CD4-positive, alpha-beta T cell treated with Interleukin-2 at 100 ng/mL for 4 hours (primary cell): ENCODE data around the gene ZNF653.
"Not testable (repeated sequence)": the region's sequence is repeated elsewhere in the genome, so short reads cannot be mapped to it uniquely, and the experiment has no call there.

ENCODE experiments used
- DNase-seq: peaks from one replicate; pipeline ENCODE4 v3.0.0-alpha.2; 2020; ENCODE audit warnings: low spot score

Gene ZNF653

GRCh38 chr19:11456659-11457058, 49.0 kb downstream of the ZNF653 start:
- DNase-seq, result no peak

- DNase-seq, result not testable (repeated sequence)
Observed at GRCh38 chr19:11455233-11455554, 50.4 kb downstream of the ZNF653 start.

- no peak for DNase-seq
Observed at GRCh38 chr19:11453468-11454341, 51.9 kb downstream of the ZNF653 start.

GRCh38 chr19:11452620-11453310, 52.9 kb downstream of the ZNF653 start:
- no peak for DNase-seq

GRCh38 chr19:11451871-11452619, 53.6 kb downstream of the ZNF653 start:
- no peak for DNase-seq

- no peak for DNase-seq
Observed at GRCh38 chr19:11451327-11451870, 54.2 kb downstream of the ZNF653 start.

- no peak for DNase-seq
Observed at GRCh38 chr19:11450570-11451326, 54.9 kb downstream of the ZNF653 start.

- no peak for DNase-seq
Observed at GRCh38 chr19:11448923-11449554, 56.6 kb downstream of the ZNF653 start.

GRCh38 chr19:11448410-11448809, 57.2 kb downstream of the ZNF653 start:
- no peak for DNase-seq

GRCh38 chr19:11447347-11448262, 58.0 kb downstream of the ZNF653 start:
- DNase-seq, result no peak

GRCh38 chr19:11446652-11447301, 58.9 kb downstream of the ZNF653 start:
- peak; percentile 35 for DNase-seq

GRCh38 chr19:11446271-11446651, 59.4 kb downstream of the ZNF653 start:
- DNase-seq, result no peak

GRCh38 chr19:11445141-11445540, 60.5 kb downstream of the ZNF653 start:
- DNase-seq, result no peak

- no peak for DNase-seq
Observed at GRCh38 chr19:11444059-11444458, 61.6 kb downstream of the ZNF653 start.

GRCh38 chr19:11437955-11438354, 67.7 kb downstream of the ZNF653 start:
- no peak for DNase-seq

- no peak for DNase-seq
Observed at GRCh38 chr19:11435833-11436313, 69.8 kb downstream of the ZNF653 start.

GRCh38 chr19:11435057-11435832, 70.4 kb downstream of the ZNF653 start, which contains the start of the genes ODAD3 and PRKCSH:
TSS of gene ODAD3 (minus strand) at chr19:11435121. CDS start at chr19:11435016, 105 bp downstream.
TSS of gene PRKCSH (plus strand) at chr19:11435635. CDS start at chr19:11436118, 483 bp downstream.
- peak; percentile 99 for DNase-seq

- no peak for DNase-seq
Observed at GRCh38 chr19:11434703-11435056, 71.0 kb downstream of the ZNF653 start.
